Activated CD4-positive, CD25-positive, alpha-beta regulatory T cell (primary cell): ENCODE measurements around the gene CD1C.
"Not testable (repeated sequence)": the region's sequence is repeated elsewhere in the genome, so short reads cannot be mapped to it uniquely, and the experiment has no call there.

ENCODE experiments used
- DNase-seq, 4 experiments: peaks; one replicate each; lab custom pipeline; 2025; lab: John Stamatoyannopoulos, UW

CD1C gene

GRCh38 chr1:158329300-158329699, 39.6 kb downstream of the CD1C start:
- DNase-seq: no peak

- DNase-seq: no peak
These were observed 40.0 kb downstream of the CD1C start for GRCh38 chr1:158329733-158330132.

- no peak for DNase-seq
These were observed 40.8 kb downstream of the CD1C start for GRCh38 chr1:158330391-158331105.

- no peak for DNase-seq
These were observed 41.3 kb downstream of the CD1C start for GRCh38 chr1:158331106-158331425.

- no peak for DNase-seq
These were observed 41.9 kb downstream of the CD1C start, which contains the start of gene CD1B for GRCh38 chr1:158331481-158332150. TSS of gene CD1B (minus strand) at chr1:158331531. CDS start at chr1:158331423, 108 bp downstream.

GRCh38 chr1:158333405-158334155, 43.9 kb downstream of the CD1C start:
- no peak for DNase-seq

GRCh38 chr1:158334526-158335212, 44.9 kb downstream of the CD1C start:
- DNase-seq: no peak

GRCh38 chr1:158335213-158335532, 45.5 kb downstream of the CD1C start:
- DNase-seq: no peak

GRCh38 chr1:158336413-158336812, 46.7 kb downstream of the CD1C start:
- DNase-seq: not testable (repeated sequence)
